Measurements from ENCODE around the gene SAMD11. TPM values are rescaled to one million over a fixed set of nuclear protein-coding genes. Genes with fewer than 3 reads are reported as not detected.
"Not testable (repeated sequence)": the region's sequence is repeated elsewhere in the genome, so short reads cannot be mapped to it uniquely, and the experiment has no call there.

The SAMD11 gene, protein sequence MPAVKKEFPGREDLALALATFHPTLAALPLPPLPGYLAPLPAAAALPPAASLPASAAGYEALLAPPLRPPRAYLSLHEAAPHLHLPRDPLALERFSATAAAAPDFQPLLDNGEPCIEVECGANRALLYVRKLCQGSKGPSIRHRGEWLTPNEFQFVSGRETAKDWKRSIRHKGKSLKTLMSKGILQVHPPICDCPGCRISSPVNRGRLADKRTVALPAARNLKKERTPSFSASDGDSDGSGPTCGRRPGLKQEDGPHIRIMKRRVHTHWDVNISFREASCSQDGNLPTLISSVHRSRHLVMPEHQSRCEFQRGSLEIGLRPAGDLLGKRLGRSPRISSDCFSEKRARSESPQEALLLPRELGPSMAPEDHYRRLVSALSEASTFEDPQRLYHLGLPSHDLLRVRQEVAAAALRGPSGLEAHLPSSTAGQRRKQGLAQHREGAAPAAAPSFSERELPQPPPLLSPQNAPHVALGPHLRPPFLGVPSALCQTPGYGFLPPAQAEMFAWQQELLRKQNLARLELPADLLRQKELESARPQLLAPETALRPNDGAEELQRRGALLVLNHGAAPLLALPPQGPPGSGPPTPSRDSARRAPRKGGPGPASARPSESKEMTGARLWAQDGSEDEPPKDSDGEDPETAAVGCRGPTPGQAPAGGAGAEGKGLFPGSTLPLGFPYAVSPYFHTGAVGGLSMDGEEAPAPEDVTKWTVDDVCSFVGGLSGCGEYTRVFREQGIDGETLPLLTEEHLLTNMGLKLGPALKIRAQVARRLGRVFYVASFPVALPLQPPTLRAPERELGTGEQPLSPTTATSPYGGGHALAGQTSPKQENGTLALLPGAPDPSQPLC
- total RNA-seq (2014; rRNA removed; shearing (Covaris generic); ENCODE audit: low replicate concordance): 32.7 and 43.5 TPM in 2 replicates

DNA sequence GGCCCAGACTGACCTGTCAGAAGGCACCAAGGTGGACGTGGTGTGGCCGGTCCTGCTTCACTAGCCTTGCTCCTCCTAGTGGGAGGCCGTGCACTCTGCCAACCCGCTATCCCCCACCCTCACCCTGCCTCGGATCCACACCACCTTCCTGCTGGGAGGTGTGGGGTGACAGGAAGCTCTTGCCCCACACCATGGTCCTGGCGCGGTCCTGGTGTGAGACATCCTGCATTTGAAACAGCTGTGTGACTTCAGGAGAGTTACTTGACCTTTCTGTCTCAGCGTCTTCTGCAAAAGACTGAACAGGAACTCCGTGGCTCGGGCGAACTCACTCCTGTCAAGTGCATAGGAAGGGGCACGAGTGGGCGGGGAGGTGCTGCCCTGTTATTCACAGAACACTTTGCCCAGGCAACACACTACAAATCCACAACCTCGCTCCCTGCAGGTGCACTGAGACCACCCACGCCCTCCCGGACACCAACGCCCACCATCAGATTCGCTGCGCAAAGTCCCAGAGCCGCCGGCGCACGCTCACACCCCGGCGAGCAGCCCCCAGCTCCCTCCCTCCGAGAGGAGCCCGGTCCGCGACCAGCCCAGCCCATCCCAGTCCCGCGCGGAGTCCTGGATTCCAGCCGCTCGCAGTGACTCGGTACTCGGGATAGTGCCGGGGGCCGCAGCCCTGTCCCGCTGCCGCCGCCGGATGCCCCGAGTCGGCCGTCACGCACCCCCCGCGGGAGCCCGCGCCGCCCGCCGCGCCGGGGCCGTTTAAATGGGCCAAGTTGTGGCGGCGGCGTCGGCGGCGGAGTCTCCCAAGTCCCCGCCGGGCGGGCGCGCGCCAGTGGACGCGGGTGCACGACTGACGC lies at the start of gene SAMD11:
TSS of gene SAMD11 (plus strand) at position 793 of the 860 bp plus-strand sequence. CDS start 509 bp downstream, outside the sequence.
- Histone ChIP-seq H3K36me3 (0 out of 2 replicates have a peak, but pooled peaks cover 2% of the 10 kb centered on the region), H3K4me3 (peak within 1 kb of the TSS; percentile 71), H3K9me3 (no peaks in the 10 kb centered on the region), H3K27me3 (no peaks in the 10 kb centered on the region)
- DNase-seq: peak; percentile 90

DNA sequence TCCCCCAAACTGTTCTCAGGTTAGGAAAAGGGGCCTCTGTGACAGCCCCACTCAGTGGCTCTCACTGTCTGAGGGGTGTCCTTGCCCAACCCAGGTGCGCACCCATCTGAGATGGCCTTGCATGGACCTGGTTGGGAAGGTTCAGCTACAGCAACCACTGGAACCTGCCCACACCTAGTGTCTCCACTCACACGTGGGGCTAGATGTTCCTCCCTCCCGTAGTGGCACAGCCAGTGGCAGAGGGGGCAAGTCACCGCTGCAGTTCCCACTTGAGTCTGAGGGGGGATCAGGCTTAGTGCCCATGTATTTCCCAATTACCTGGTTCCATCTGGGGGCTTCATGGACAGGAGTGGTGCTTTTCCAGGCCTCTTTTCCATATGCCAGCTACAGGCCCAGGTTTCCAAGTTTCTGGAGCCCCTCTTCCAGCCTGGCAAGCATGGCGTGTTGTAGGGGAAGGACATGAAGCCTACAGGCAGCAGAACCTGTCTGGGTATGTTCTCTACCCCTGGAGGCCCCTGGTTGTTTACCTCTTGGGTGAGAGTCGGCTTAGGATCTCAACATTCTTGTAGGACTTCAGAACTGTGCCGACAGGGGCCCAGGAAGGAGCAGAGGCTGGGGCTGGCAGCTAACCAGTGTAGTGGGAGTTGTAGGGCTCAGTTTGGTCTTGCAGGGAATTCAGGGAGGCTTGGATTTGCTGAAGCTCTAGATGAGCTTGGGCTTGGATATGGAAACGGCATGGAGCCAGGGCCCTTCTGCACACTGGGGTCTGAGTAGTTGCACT lies 47.1 kb upstream of the SAMD11 start:
- H3K27me3 ChIP-seq: peaks cover 18% of the 10 kb centered on the region
- not testable (repeated sequence) for DNase-seq, H3K4me3 ChIP-seq, H3K9me3 ChIP-seq, H3K36me3 ChIP-seq

DNA sequence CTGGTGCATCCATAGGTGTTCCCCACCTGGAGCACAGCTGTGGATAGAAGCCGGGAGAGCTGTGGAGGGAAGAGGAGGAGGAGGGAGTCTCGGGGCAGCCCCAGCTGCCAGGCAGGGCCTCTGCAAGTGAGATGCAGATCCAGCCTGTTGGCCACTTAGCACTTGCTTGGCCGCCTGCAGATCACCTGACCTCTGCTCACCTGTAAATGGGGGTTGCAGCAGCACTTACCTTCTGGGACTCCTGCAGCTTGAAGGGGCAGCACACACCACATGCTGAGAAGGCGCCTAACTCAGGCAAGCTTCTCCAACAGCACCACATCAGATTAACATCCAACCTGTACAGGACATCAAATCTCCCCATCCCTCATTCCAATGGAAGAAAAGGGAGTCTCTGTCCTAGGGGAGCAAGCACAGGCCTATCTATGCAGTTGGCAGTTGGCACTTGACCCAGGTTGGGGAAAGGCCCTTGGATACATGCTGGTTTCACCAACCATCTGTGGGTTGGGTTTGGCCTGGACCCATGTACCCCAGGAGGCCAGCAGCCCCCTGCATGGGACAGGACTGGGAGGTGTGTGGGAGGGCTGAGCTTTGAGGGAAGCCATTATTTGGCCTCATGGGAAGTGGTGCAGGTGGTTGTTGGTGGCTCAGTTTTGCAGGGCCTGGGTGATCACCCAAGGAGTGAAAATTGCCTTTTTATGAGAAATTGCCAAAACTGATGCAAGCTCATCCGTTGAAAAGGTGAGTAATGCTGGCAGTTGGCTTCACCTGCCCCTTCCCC lies 46.3 kb upstream of the SAMD11 start:
- not testable (repeated sequence) for H3K36me3 ChIP-seq, DNase-seq, H3K9me3 ChIP-seq, H3K4me3 ChIP-seq
- peaks cover 23% of the 10 kb centered on the region for H3K27me3 ChIP-seq

DNA sequence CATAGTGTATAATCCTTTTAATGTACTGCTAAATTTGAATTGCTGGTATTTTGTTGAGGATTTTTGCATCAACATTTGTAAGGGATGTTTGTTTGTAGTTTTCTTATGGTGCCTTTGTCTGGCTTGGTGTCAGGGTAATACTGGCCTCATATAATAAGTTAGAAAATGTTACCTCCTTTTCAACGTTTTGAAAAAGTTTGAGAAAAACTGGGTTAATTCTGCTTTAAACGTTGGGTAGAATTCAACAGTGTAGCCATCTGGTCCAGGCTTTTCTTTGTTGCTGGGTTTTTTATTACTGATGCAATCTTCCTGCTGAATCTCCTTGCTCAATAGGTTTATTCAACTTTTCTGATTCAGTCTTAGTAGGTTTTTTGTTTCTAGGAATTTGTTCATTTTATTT lies 43.2 kb upstream of the SAMD11 start:
- H3K27me3 ChIP-seq: peaks cover 32% of the 10 kb centered on the region
- not testable (repeated sequence) for H3K36me3 ChIP-seq, H3K4me3 ChIP-seq, H3K9me3 ChIP-seq, DNase-seq

DNA sequence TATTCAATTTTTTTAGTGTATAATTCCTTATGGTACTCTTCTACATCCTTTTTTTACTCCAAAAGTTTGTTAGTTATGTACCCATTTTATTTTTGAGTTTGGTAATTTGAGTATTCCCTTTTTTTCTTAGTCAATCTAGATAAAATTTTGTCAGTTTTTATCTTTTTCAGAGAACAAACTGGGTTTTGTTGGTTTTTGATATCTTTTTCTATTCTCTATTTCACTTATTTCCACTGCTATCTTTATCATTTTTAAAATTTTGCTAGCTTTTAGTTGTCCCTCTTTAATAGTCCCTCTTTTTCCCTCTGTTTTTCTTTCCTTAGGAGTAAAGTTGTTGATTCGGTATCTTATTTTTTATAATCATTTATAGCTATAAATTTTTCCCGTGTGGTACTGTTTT lies 42.8 kb upstream of the SAMD11 start:
- peaks cover 32% of the 10 kb centered on the region for H3K27me3 ChIP-seq
- not testable (repeated sequence) for H3K36me3 ChIP-seq, H3K4me3 ChIP-seq, H3K9me3 ChIP-seq, DNase-seq

DNA sequence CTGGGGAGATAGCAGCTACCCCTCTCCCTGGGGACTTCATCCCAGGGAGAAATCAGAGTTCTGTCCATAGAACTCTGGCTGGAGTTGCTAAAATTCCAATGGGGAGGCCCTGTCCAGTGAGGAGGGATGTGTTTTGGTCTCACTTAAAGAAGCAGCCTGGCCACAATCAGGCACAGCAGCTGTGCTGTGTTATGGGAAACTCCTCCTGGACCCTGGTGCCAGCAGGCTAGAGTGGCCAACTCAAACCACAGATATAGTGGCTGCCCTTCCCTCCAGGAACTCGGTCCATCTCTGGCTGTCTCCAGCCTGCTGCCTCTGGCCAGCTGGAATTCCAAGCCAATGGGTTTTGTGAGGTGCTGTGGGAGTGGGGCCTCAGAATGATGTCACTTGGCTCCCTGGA lies 37.4 kb upstream of the SAMD11 start:
- no peak overlapping the region for H3K4me3 ChIP-seq
- H3K9me3 ChIP-seq: no peaks in the 10 kb centered on the region
- DNase-seq: no peak
- H3K36me3 ChIP-seq: no peaks in the 10 kb centered on the region
- H3K27me3 ChIP-seq: peaks cover 16% of the 10 kb centered on the region

DNA sequence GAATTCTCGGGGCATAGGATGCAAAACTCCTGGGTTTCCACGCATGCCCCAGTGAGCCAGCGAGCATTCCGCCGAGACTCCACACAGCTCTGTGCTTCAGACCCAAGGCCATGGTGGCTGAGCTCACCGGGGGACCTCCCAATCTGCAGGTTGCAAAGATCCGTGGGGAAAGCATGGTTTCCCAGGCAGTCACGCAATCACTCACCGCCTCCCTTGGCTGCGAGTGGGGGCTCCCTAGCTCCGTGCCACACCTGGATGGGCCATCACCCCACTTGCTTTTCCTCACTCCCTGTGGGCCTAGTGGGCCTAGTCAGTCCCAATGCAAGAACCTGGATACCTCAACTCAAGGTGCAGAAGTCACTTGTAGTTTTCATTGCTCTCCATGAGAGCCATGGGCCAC lies 37.0 kb upstream of the SAMD11 start:
- H3K36me3 ChIP-seq: no peaks in the 10 kb centered on the region
- H3K4me3 ChIP-seq: no peak overlapping the region
- H3K9me3 ChIP-seq: no peaks in the 10 kb centered on the region
- peaks cover 16% of the 10 kb centered on the region for H3K27me3 ChIP-seq
- DNase-seq: no peak

DNA sequence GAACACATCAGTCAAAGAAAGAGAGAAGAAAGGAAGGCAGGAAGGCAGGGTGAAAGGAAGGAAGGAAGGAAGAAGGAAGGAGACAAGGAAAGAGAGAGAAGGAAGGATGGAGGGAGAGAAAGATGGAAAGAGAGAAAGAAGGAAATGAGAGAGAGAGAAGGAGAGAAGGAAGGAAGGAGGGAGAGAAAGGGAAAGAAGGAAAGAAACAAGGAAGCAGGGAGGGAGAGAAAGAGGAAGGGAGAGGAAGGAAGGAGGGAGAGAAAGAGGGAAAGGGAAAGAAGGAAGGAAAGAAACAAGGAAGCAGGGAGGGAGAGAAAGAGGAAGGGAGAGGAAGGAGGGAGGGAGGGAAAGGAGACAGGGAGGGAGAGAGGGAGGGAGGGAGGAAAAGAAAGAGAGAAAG lies 35.4 kb upstream of the SAMD11 start:
- Histone ChIP-seq H3K27me3 (peaks cover 12% of the 10 kb centered on the region), H3K9me3 (no peaks in the 10 kb centered on the region), H3K4me3 (no peak overlapping the region), H3K36me3 (no peaks in the 10 kb centered on the region)
- DNase-seq: no peak

DNA sequence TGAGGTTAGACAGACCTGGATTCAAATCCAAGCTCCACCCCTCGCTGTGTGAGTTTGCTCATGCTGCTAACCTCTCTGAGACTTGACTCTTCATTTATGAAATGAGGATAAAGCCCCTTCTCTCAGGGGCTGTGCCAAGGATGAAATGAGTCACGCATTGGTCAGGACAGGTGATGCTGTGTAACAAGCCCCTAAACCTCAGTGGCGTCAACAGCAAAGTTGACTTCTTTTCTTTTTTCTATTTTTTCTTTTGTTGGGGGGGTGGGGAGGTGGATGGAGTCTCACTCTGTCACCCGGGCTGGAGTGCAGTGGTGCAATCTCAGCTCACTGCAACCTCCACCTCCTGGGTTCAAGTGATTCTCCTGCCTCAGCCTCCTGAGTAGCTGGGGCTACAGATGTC lies 33.9 kb upstream of the SAMD11 start:
- H3K9me3 ChIP-seq, H3K36me3 ChIP-seq, H3K4me3 ChIP-seq, H3K27me3 ChIP-seq, DNase-seq: not testable (repeated sequence)

DNA sequence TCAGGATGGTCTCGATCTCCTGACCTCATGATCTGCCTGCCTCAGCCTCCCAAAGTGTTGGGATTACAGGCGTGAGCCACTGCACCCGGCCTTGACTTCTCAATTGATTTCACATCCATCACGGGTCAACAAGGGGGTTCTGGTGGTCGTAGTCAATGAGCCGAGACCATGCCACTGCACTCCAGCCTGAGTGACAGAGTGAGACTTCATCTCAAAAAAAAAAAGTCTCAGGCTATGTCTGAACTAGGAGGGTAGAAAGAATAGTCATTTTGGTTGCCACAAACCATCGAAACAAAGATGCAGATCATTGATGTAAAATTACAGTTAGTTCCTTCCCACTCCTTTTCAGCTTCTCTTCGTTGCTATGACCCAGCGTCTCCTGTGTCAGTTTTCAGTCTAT lies 33.5 kb upstream of the SAMD11 start:
- not testable (repeated sequence) for H3K9me3 ChIP-seq, H3K4me3 ChIP-seq, H3K27me3 ChIP-seq, DNase-seq, H3K36me3 ChIP-seq

DNA sequence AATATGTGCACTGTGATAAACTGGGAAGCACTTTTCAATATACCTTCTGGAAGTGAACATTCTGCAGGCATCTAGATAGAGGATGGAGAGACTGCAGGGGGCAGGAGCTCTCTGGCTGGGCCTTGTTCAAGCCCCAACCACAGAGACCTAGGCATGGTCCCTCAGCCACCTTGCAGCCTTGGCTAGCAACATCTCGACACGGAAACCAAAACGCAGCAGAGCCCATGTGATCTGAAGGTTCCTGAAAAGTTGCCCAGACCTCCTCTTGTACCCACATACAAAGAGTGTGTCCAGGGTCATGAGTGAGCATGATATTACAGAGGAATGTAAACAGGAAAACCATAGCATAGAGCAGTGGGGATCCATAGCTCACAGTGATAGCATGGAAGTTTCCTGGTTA lies 33.1 kb upstream of the SAMD11 start:
- Histone ChIP-seq H3K36me3 (no peaks in the 10 kb centered on the region), H3K4me3 (no peak overlapping the region), H3K27me3 (peaks cover 3% of the 10 kb centered on the region; the same call in 1 of the 2 replicates), H3K9me3 (no peaks in the 10 kb centered on the region)
- DNase-seq: no peak

DNA sequence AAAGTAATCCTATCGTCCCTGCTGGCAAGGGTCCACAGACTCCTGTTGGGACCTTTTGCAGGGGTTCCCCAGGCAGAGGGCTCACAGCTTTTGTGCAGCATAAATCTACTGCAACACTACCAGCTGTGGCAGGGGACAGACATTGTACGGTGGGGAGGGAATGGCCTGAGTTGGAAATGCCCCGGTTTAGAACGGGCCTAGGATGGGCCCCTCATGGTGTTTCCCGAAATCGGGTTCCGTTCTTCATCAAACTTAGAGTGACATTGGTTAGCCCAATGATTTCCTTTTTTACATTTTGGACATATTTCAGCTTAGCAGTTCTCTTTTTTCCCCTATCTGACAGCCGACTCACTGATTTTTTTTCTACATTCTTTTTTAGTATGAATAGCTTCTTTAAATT lies 26.5 kb upstream of the SAMD11 start:
- H3K4me3 ChIP-seq: no peak overlapping the region
- H3K36me3 ChIP-seq: no peaks in the 10 kb centered on the region
- H3K9me3 ChIP-seq: no peaks in the 10 kb centered on the region
- H3K27me3 ChIP-seq: peaks cover 5% of the 10 kb centered on the region; the same call in 1 of the 2 replicates
- no peak for DNase-seq

DNA sequence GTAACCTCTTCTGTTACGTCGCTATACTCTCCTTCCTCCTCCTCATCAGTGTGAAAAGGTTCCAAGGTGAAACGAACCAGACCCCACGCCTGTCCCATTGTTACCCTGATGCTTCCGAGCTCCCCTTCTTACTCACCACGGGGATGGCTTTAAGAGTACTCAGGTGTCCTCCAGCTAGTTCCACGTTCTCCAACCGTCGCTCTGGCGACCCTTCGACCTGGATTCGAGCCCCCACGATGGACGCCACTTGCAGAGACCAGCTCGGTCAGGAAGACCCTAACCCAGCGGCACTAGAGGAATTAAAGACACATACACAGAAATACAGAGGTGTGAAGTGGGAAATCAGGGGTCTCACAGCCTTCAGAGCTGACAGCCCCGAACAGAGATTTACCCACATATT lies 25.8 kb upstream of the SAMD11 start:
- H3K4me3 ChIP-seq, H3K36me3 ChIP-seq, H3K27me3 ChIP-seq, DNase-seq, H3K9me3 ChIP-seq: not testable (repeated sequence)

DNA sequence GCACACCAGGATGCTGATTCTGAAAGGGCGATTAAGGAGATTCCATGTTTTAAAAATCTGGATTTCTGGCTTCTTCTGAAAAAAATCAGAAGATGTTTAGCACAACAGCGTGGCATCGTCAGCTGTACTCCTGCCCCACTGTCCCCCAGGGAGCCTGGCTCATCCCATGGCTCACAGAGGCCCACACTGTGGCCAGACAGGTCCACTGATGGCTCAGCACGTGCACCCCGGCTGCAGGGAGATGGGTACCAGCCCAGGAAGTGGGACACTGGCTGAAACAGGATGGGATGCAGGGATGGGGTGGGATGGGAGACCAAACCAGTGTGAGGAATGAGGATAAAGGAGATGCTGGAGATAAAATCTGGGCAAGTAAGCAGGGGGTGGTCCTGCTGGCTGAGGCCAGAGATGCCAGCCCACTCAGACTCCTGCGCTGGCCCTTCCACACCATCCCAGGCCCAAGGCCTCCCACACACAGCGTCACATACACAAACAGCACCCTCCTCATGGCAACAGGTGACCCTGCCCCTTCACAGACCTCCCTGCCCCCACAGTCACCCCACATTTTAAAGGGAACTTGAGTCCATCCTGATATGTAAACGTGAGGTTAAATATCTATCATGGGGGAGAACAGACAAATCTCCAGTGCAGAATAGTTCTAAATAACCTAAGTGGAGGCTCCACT lies 23.9 kb upstream of the SAMD11 start:
- DNase-seq: no peak
- Histone ChIP-seq H3K9me3 (no peaks in the 10 kb centered on the region), H3K36me3 (no peaks in the 10 kb centered on the region), H3K27me3 (peaks cover 5% of the 10 kb centered on the region; the same call in 1 of the 2 replicates), H3K4me3 (no peak overlapping the region)

Data from MG63 (cell line).